H9 (cell line): Measurements from ENCODE around the gene ATP6V0A1. TPM values are rescaled to one million over a fixed set of nuclear protein-coding genes. Genes with fewer than 3 reads are reported as not detected.

ENCODE experiments used
- DNase-seq: peaks from one replicate; pipeline ENCODE4 v3.0.0-alpha.2; 2017
- H2AFZ ChIP-seq: one replicate; pipeline ENCODE4 v1.6.1; 2013; ENCODE audit warnings: mild to moderate bottlenecking, low read length, control low read depth, moderate library complexity
- H2AK5ac ChIP-seq: 2 replicates; pipeline ENCODE4 v1.6.1; 2013; ENCODE audit warnings: low read length, control low read depth, mixed read lengths; ENCODE audit not compliant: insufficient read length
- H2BK120ac ChIP-seq: one replicate; pipeline ENCODE4 v1.6.1; 2013; ENCODE audit warnings: low read depth, mild to moderate bottlenecking, low read length, control low read depth, inconsistent platforms; ENCODE audit not compliant: poor library complexity, severe bottlenecking
- H2BK12ac ChIP-seq: 2 replicates; pipeline ENCODE4 v1.6.1; 2013; ENCODE audit warnings: low read length, control low read depth, mixed read lengths, low read depth; ENCODE audit not compliant: insufficient read length
- H2BK15ac ChIP-seq: 2 replicates; pipeline ENCODE4 v1.6.1; 2013; ENCODE audit warnings: low read depth, low read length, control low read depth
- H2BK20ac ChIP-seq: one replicate; pipeline ENCODE4 v1.6.1; 2013; ENCODE audit warnings: low read depth, mild to moderate bottlenecking, low read length, control low read depth, inconsistent platforms; ENCODE audit not compliant: poor library complexity, severe bottlenecking
- H2BK5ac ChIP-seq: 2 replicates; pipeline ENCODE4 v1.6.1; 2013; ENCODE audit warnings: low read length, control low read depth, mixed read lengths; ENCODE audit not compliant: insufficient read length
- H3K14ac ChIP-seq: 2 replicates; pipeline ENCODE4 v1.6.1; 2013; ENCODE audit warnings: low read length, control low read depth; ENCODE audit not compliant: insufficient read depth
- H3K18ac ChIP-seq: 2 replicates; pipeline ENCODE4 v1.6.1; 2013; ENCODE audit warnings: low read depth, mild to moderate bottlenecking, mixed read lengths, low read length, control low read depth; ENCODE audit not compliant: insufficient read length
- H3K23ac ChIP-seq: 2 replicates; pipeline ENCODE4 v1.6.1; 2013; ENCODE audit warnings: low read length, control low read depth, mixed read lengths, low read depth; ENCODE audit not compliant: insufficient read length
- H3K23me2 ChIP-seq: 2 replicates; pipeline ENCODE4 v1.6.1; 2013; ENCODE audit warnings: low read depth, mild to moderate bottlenecking, mixed read lengths, low read length, control low read depth; ENCODE audit not compliant: insufficient read length, poor library complexity, severe bottlenecking
- H3K27ac ChIP-seq: 2 replicates; pipeline ENCODE4 v1.5.1; 2013; ENCODE audit warnings: low read length, control low read depth, mixed read lengths, low read depth; ENCODE audit not compliant: insufficient read length
- H3K27me3 ChIP-seq: 2 replicates; pipeline ENCODE4 v1.6.1; 2013; ENCODE audit warnings: low read length, control low read depth, inconsistent platforms; ENCODE audit not compliant: insufficient read depth
- H3K4ac ChIP-seq: 2 replicates; pipeline ENCODE4 v1.6.1; 2013; ENCODE audit warnings: low read depth, mild to moderate bottlenecking, control low read depth, inconsistent platforms, low read length, moderate library complexity
- H3K4me1 ChIP-seq: 2 replicates; pipeline ENCODE4 v1.6.1; 2013; ENCODE audit warnings: low read length, control low read depth, inconsistent platforms; ENCODE audit not compliant: insufficient read depth
- H3K4me2 ChIP-seq: 2 replicates; pipeline ENCODE4 v1.6.1; 2013; ENCODE audit warnings: low read length, control low read depth, mixed read lengths; ENCODE audit not compliant: insufficient read length, insufficient read depth
- H3K56ac ChIP-seq: 2 replicates; pipeline ENCODE4 v1.6.1; 2013; ENCODE audit warnings: low read depth, mild to moderate bottlenecking, mixed read lengths, low read length, control low read depth; ENCODE audit not compliant: insufficient read length
- H3K79me1 ChIP-seq: 2 replicates; pipeline ENCODE4 v1.6.1; 2013; ENCODE audit warnings: low read depth, mild to moderate bottlenecking, moderate library complexity, low read length, control low read depth, inconsistent platforms; ENCODE audit not compliant: insufficient read depth, poor library complexity, severe bottlenecking
- H3K79me2 ChIP-seq: 2 replicates; pipeline ENCODE4 v1.6.1; 2013; ENCODE audit warnings: low read length, control low read depth, inconsistent platforms; ENCODE audit not compliant: insufficient read depth
- H3K9ac ChIP-seq: 2 replicates; pipeline ENCODE4 v1.6.1; 2013; ENCODE audit warnings: low read length, control low read depth, mixed read lengths; ENCODE audit not compliant: insufficient read length; ENCODE audit errors: extremely low read depth
- H3K9me3 ChIP-seq: one replicate; pipeline ENCODE4 v1.6.1; 2013; ENCODE audit warnings: low read depth, low read length, inconsistent platforms; ENCODE audit not compliant: control insufficient read depth
- H3T11ph ChIP-seq: one replicate; pipeline ENCODE4 v1.6.1; 2013; ENCODE audit warnings: mild to moderate bottlenecking, low read length, control low read depth, inconsistent platforms
- H4K20me1 ChIP-seq: one replicate; pipeline ENCODE4 v1.6.1; 2013; ENCODE audit not compliant: control insufficient read depth, insufficient read length, insufficient read depth
- H4K5ac ChIP-seq: 2 replicates; pipeline ENCODE4 v1.6.1; 2013; ENCODE audit warnings: low read depth, mild to moderate bottlenecking, mixed read lengths, low read length, control low read depth; ENCODE audit not compliant: insufficient read length
- H4K8ac ChIP-seq: replicated peaks from 2 replicates; pipeline ENCODE4 v1.6.1; 2013; ENCODE audit warnings: low read length, control low read depth, mixed read lengths, low read depth; ENCODE audit not compliant: insufficient read length
- H4K91ac ChIP-seq: 2 replicates; pipeline ENCODE4 v1.6.1; 2013; ENCODE audit warnings: low read depth, mild to moderate bottlenecking, moderate library complexity, mixed read lengths, low read length, control low read depth; ENCODE audit not compliant: insufficient read length
- H3K27ac Mint-ChIP-seq, 3 experiments: 2 replicates in 2 of 3; 3 replicates in 1 of 3; pipeline ENCODE4 v1.8.0; 2020 to 2021; ENCODE audit warnings: mixed read lengths in 3 of 3, mild to moderate bottlenecking in 1 of 3, moderate library complexity in 1 of 3
- H3K27me3 Mint-ChIP-seq: 2 replicates; pipeline ENCODE4 v1.8.0; 2021; ENCODE audit warnings: low read depth, mild to moderate bottlenecking, moderate library complexity, mixed read lengths
- H3K36me3 Mint-ChIP-seq, 3 experiments: 2 replicates in 2 of 3; 3 replicates in 1 of 3; pipeline ENCODE4 v1.8.0; 2020 to 2021; ENCODE audit warnings: low read depth in 3 of 3, mixed read lengths in 3 of 3; ENCODE audit not compliant: insufficient read depth in 1 of 3
- H3K4me1 Mint-ChIP-seq, 2 experiments: 2 replicates each; pipeline ENCODE4 v1.8.0; 2020; ENCODE audit warnings: mixed read lengths in 2 of 2
- H3K4me3 Mint-ChIP-seq, 2 experiments: 2 replicates in 1 of 2; 3 replicates in 1 of 2; pipeline ENCODE4 v1.8.0; 2020 to 2021; ENCODE audit warnings: mild to moderate bottlenecking in 2 of 2, mixed read lengths in 2 of 2, moderate library complexity in 1 of 2
- H3K9me3 Mint-ChIP-seq, 2 experiments: 2 replicates in 1 of 2; 3 replicates in 1 of 2; pipeline ENCODE4 v1.8.0; 2020; ENCODE audit warnings: mild to moderate bottlenecking in 2 of 2, mixed read lengths in 2 of 2, moderate library complexity in 1 of 2
- CTCF ChIP-seq: fragments of 200-600 bp; sonication (generic); conservative IDR thresholded peaks from 3 replicates; pipeline ENCODE4 v1.8.0; 2021; ENCODE audit warnings: antibody characterized with exemption, mild to moderate bottlenecking
- WGBS: extraction: QIAGEN DNeasy Blood & Tissue Kit; methylation state at CpG from one replicate; pipeline ENCODE4 v1.1.7; 2013; ENCODE audit warnings: missing lambda C conversion rate, low lambda C conversion rate, mixed read lengths; ENCODE audit not compliant: insufficient read length; ENCODE audit errors: extremely low coverage; 5-methylcytosine and 5-hydroxymethylcytosine counted together
- total RNA-seq: library from RNA; stranded (reverse); gene quantifications from 2 replicates; pipeline ENCODE4 v1.2.1, GENCODE V29; 2021

ATP6V0A1 gene
- total RNA-seq, 1 experiment from 2014 or later = 54.1 TPM

- no peak overlapping the region for H3K14ac ChIP-seq
- H3K56ac ChIP-seq = no peak overlapping the region
- H3K4me2 ChIP-seq = no peak overlapping the region
- no peaks in the 10 kb centered on the region for H3K27me3 ChIP-seq
- H3K23ac ChIP-seq = no peak overlapping the region
- H2AFZ ChIP-seq = no peak overlapping the region
- DNase-seq = no peak
- no peak overlapping the region for H3K4ac ChIP-seq
- no peak overlapping the region for H4K91ac ChIP-seq
- no peak overlapping the region for H4K5ac ChIP-seq
- H3K23me2 ChIP-seq = no peaks in the 10 kb centered on the region
- H3K79me2 ChIP-seq = no peaks in the 10 kb centered on the region
- H2BK12ac ChIP-seq = no peak overlapping the region
- Mint-ChIP-seq H3K9me3 (no peaks in the 10 kb centered on the region), H3K4me3 (no peak overlapping the region), H3K27ac (no peak overlapping the region; a peak in 1 of 7 replicates), H3K36me3 (peaks cover 0 to 16% (median 11%) of the 10 kb centered on the region in 3 experiments; a peak in 5 of 7 replicates), H3K27me3 (no peaks in the 10 kb centered on the region), H3K4me1 (peaks cover 24 to 40% of the 10 kb centered on the region in 2 experiments)
- no peak overlapping the region for H4K8ac ChIP-seq
- no peak overlapping the region for H3K9ac ChIP-seq
- no peaks in the 10 kb centered on the region for H3K9me3 ChIP-seq
- WGBS = no CpG with 5 or more reads among the region's 5 CpGs
- H2BK20ac ChIP-seq = no peak overlapping the region
- H3K27ac ChIP-seq = no peak overlapping the region
- H4K20me1 ChIP-seq = no peaks in the 10 kb centered on the region
- H3T11ph ChIP-seq = no peak overlapping the region
- no peak overlapping the region for H2AK5ac ChIP-seq
- no peak overlapping the region for H2BK15ac ChIP-seq
- no peak for TF ChIP-seq CTCF
- no peak overlapping the region for H3K18ac ChIP-seq
- no peak overlapping the region for H2BK5ac ChIP-seq
- no peaks in the 10 kb centered on the region for H3K79me1 ChIP-seq
- H3K4me1 ChIP-seq = peaks cover 5% of the 10 kb centered on the region; the same call in 1 of the 2 replicates
- H2BK120ac ChIP-seq = no peak overlapping the region
These were observed 49.0 kb upstream of the ATP6V0A1 start for GRCh38 chr17:42409523-42410318.
